Natural killer cell treated with Interleukin-12 subunit alpha and Interleukin-12 subunit beta and Interleukin-15 and Interleukin-18, amount 100 ng/mL, for 72 hours (primary cell): ENCODE data around the gene CDCA4. TPM values are rescaled to one million over a fixed set of nuclear protein-coding genes. Genes with fewer than 3 reads are reported as not detected.

Source experiments
- ATAC-seq, 2 donors: fragments of 150-1000 bp; cut with Tn5 transposase in 1 of 2; sonication (Bioruptor Pico), chemical (Tn5 transposase) in 1 of 2; 2 replicates each; pipeline ENCODE4 v1.10.0; 2021
- DNase-seq: peaks from one replicate; pipeline ENCODE4 v3.0.0; 2022; ENCODE audit warnings: low spot score
- H3K27ac Mint-ChIP-seq, 2 donors: 1 replicate in 1 of 2; 2 replicates in 1 of 2; pipeline ENCODE4 v1.8.0; 2022; ENCODE audit warnings: mixed read lengths in 2 of 2, mild to moderate bottlenecking in 1 of 2, moderate library complexity in 1 of 2
- H3K27me3 Mint-ChIP-seq, 2 donors: 1 replicate in 1 of 2; 2 replicates in 1 of 2; pipeline ENCODE4 v1.8.0; 2022; ENCODE audit warnings: mixed read lengths in 2 of 2
- H3K36me3 Mint-ChIP-seq: one replicate; pipeline ENCODE4 v1.8.0; 2022; ENCODE audit warnings: mixed read lengths
- H3K4me1 Mint-ChIP-seq, 2 donors: 1 replicate in 1 of 2; 2 replicates in 1 of 2; pipeline ENCODE4 v1.8.0; 2022; ENCODE audit warnings: low read depth in 2 of 2, mixed read lengths in 2 of 2, mild to moderate bottlenecking in 1 of 2
- H3K4me3 Mint-ChIP-seq: one replicate; pipeline ENCODE4 v1.8.0; 2022; ENCODE audit warnings: mixed read lengths
- H3K9me3 Mint-ChIP-seq: 2 replicates; pipeline ENCODE4 v1.8.0; 2022; ENCODE audit warnings: mixed read lengths
- total RNA-seq, 2 donors: library from RNA; stranded (reverse); gene quantifications; one replicate each; pipeline ENCODE4 v1.2.3, GENCODE V29; 2022

Gene CDCA4
- total RNA-seq, 2 donors from 2014 or later = 39.9 to 71.5 TPM

DNA sequence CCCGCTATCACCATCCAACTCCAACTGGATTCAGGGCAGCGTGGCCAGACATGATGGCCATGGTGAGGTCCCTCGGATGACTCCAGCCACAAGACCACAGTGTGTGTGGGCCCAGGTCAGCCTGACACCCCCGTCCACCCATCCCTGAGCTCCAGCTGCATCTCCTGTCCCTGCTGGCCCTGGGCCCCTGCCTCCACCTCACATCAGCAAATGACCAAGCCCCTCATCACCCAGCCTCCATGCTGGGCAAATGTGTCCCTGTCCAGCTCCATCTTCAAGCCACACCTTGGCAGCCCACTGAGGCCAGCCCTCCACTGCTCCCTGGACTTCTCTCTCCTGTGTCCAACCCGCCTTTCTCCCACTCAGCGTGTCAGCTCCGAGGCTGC, 41.2 kb upstream of the CDCA4 start:
- Mint-ChIP-seq H3K9me3 (no peaks in the 10 kb centered on the region), H3K36me3 (no peaks in the 10 kb centered on the region), H3K4me3 (peak overlapping the region; percentile 99), H3K27me3 (no peaks in the 10 kb centered on the region), H3K4me1 (peaks cover 40 to 45% of the 10 kb centered on the region in 2 donors), H3K27ac (peak overlapping the region; percentile 98)
- no peak for ATAC-seq
- DNase-seq = no peak

GRCh38 chr14:105061428-105062047, 40.7 kb upstream of the CDCA4 start:
- Mint-ChIP-seq H3K36me3 (no peaks in the 10 kb centered on the region), H3K9me3 (no peaks in the 10 kb centered on the region), H3K4me3 (peak overlapping the region; percentile 99), H3K27ac (peak overlapping the region; percentile 98), H3K27me3 (no peaks in the 10 kb centered on the region), H3K4me1 (peaks cover 40 to 46% of the 10 kb centered on the region in 2 donors)
- peak; percentile 87 for DNase-seq
- peak; percentile 39 to 66 for ATAC-seq

GRCh38 chr14:105060751-105061427, 40.0 kb upstream of the CDCA4 start:
- Mint-ChIP-seq H3K4me3 (peak overlapping the region; percentile 99), H3K36me3 (no peaks in the 10 kb centered on the region), H3K27me3 (no peaks in the 10 kb centered on the region), H3K9me3 (no peaks in the 10 kb centered on the region), H3K4me1 (peaks cover 40 to 43% of the 10 kb centered on the region in 2 donors), H3K27ac (peak overlapping the region; percentile 98)
- DNase-seq (no peak), ATAC-seq (no peak)

DNA sequence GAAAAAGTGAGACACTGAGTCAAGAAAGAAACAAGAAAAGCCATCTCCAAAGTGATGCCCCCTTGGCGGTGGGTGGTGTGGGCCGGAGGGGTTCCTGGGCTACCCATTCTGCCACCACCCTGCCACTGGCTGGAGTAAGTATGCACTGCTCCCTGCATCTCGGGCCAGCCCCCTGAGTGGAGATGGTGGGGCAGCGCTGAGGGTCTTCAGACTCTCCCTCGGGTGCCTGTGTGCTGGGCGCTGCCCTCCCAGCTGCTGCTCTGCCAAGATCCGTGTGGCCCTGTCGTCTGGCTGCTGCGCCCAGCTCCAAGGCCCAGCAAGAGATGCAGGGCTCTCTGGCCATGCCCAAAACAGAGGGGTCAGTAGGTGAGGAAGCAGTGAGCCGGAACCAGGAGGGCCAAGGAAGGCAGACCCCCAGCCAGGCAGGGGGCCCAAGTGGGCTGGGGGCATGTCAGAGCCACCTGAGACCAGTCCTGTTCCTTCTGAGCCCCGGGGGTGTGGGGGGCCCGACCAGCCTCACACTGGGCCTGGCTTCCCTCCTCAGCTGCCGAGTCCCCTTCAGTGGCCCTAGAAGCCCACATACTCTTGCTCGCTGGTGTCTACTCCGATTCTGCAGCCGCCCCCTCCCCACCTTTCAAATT, 39.2 kb upstream of the CDCA4 start:
- peak overlapping the region; percentile 99 for H3K4me3 Mint-ChIP-seq
- H3K27me3 Mint-ChIP-seq = no peaks in the 10 kb centered on the region
- H3K4me1 Mint-ChIP-seq = peaks cover 40% of the 10 kb centered on the region in 2 donors
- DNase-seq (no peak), ATAC-seq (no peak)
- no peaks in the 10 kb centered on the region for H3K9me3 Mint-ChIP-seq
- no peaks in the 10 kb centered on the region for H3K36me3 Mint-ChIP-seq
- H3K27ac Mint-ChIP-seq = peak overlapping the region; percentile 91 to 98

DNA sequence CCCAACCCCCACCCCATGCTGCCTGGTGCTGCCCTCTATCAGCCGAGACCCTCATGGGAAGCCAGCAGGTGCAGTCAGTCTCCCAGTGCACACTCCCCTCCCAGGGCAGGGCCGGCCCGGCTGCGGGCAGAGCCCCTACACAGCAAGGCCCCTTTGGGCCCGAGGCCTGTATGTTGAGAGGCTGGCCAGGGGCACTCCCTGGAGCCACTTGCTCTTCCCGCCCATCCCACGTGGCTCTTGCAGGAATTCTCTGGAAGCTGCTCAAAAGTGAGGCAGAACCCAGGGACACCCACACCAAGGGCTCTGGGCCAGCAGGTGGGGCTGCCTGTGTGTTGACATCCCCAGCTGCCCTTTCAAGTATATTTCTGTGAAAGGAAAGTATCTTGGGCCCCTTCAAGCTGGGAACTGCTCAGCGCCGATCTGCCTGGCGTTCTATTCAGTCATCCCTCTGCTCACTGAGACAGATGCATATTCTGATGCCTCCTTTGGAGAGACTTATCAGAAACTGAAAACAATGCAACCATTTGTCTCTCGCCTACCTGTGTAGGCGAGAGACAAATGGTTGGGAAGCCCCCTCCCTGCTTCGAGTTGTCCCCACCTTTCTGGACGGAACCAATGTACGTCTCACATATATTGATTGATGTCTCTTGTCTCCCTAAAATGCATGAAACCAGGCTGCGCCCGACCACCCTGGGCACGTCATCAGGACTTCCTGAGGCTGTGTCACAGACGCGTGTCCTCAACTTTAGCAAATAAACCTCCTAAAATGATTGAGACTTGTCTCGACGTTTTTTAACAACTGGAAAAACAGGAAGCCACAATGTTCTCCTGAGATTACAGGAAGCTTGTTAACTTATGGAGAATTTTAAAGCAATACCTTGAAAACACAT, 38.4 kb upstream of the CDCA4 start:
- ATAC-seq = no peak

GRCh38 chr14:105058521-105059034, 37.7 kb upstream of the CDCA4 start:
- Mint-ChIP-seq H3K27me3 (no peaks in the 10 kb centered on the region), H3K36me3 (peaks cover 2% of the 10 kb centered on the region), H3K9me3 (no peaks in the 10 kb centered on the region), H3K4me1 (peaks cover 29 to 32% of the 10 kb centered on the region in 2 donors), H3K27ac (peak overlapping the region in 1 of 2 donors; percentile 98), H3K4me3 (peak overlapping the region; percentile 25)
- ATAC-seq = no peak
- no peak for DNase-seq

More for the DNA sequence above, 38.4 kb upstream of the CDCA4 start:
- Mint-ChIP-seq H3K36me3 (no peaks in the 10 kb centered on the region), H3K4me3 (peak overlapping the region; percentile 99), H3K27me3 (no peaks in the 10 kb centered on the region), H3K9me3 (no peaks in the 10 kb centered on the region), H3K27ac (peak overlapping the region; percentile 91 to 98), H3K4me1 (peaks cover 34 to 36% of the 10 kb centered on the region in 2 donors)
- no peak for DNase-seq

- Mint-ChIP-seq H3K27me3 (no peaks in the 10 kb centered on the region), H3K27ac (no peak overlapping the region), H3K4me1 (peaks cover 22 to 27% of the 10 kb centered on the region in 2 donors), H3K9me3 (no peaks in the 10 kb centered on the region), H3K4me3 (no peak overlapping the region), H3K36me3 (peaks cover 10% of the 10 kb centered on the region)
- ATAC-seq = no peak
- DNase-seq = no peak
Measured at GRCh38 chr14:105056303-105056831, 35.5 kb upstream of the CDCA4 start.

- peaks cover 26 to 31% of the 10 kb centered on the region in 2 donors for H3K4me1 Mint-ChIP-seq
- ATAC-seq (no peak), DNase-seq (no peak)
- no peak overlapping the region for H3K27ac Mint-ChIP-seq
- no peak overlapping the region for H3K4me3 Mint-ChIP-seq
- H3K36me3 Mint-ChIP-seq = peaks cover 14% of the 10 kb centered on the region
- no peaks in the 10 kb centered on the region for H3K9me3 Mint-ChIP-seq
- no peaks in the 10 kb centered on the region for H3K27me3 Mint-ChIP-seq
Measured at GRCh38 chr14:105055736-105056302, 34.9 kb upstream of the CDCA4 start.

DNA sequence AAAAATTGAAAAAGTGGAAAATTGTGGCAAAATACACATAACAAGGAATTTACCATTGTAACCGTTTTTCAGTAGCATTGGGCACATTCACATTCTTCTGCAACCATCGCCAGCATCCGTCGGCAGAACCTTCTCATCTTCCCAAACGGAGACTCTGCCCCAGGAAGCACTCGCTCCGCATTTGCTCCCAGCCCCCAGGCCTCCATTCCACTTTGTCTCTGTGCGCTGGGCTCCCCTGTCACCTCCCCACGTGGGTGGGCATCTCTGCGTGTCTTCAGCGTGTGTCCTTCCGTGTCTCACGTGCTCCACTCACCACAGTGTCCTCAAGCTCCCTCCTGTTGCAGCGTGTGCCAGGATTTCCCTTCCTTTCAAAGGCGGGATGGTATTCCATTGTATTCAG, 34.5 kb upstream of the CDCA4 start:
- Mint-ChIP-seq H3K27me3 (no peaks in the 10 kb centered on the region), H3K4me1 (peaks cover 21 to 27% of the 10 kb centered on the region in 2 donors), H3K4me3 (no peak overlapping the region), H3K36me3 (peaks cover 14% of the 10 kb centered on the region), H3K27ac (no peak overlapping the region), H3K9me3 (no peaks in the 10 kb centered on the region)
- DNase-seq (no peak), ATAC-seq (no peak)

DNA sequence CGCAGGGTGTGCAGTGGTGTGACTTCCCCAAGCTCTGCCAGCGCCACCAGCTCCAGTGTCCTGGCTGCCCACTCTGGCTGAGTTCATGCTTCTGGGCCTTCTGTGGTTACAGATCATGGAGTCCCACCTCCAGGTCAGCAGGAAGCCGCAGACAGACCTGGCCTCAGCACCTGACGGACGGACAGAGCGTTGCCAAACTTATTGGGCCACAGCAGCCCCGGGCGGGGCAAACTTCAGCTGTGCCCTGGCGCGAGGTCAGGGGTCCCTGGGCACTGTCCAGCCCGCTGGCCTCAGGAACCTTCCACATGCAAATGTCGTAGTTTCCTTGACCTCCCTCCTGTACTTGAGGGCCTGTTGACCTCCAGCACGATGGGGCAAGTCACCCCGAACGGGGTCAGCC, 33.1 kb upstream of the CDCA4 start:
- peaks cover 14% of the 10 kb centered on the region for H3K36me3 Mint-ChIP-seq
- H3K9me3 Mint-ChIP-seq = no peaks in the 10 kb centered on the region
- H3K4me3 Mint-ChIP-seq = no peak overlapping the region
- H3K27ac Mint-ChIP-seq = no peak overlapping the region
- peaks cover 10 to 16% of the 10 kb centered on the region in 2 donors for H3K4me1 Mint-ChIP-seq
- DNase-seq = no peak
- no peak for ATAC-seq
- H3K27me3 Mint-ChIP-seq = no peaks in the 10 kb centered on the region

DNA sequence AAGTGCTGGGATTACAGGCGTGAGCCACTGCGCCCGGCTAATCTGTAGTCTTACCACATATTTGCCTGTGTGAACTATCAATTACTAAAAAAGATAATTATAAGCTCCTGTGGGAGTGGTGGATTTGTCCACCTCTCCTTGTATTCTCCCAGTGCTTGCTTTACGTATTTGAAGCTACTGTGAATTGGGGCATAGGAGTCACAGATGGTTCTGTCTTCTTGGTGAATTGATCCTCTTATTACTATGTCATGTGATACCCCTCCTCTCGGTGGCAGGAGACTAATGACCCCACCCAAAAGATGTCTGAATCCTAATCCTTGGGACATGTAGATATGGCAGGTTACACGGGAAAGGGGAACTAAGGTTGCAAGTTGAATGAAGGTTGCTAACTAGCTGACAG, 32.5 kb upstream of the CDCA4 start:
- ATAC-seq (no peak), DNase-seq (no peak)
- Mint-ChIP-seq H3K36me3 (peaks cover 14% of the 10 kb centered on the region), H3K9me3 (no peaks in the 10 kb centered on the region), H3K27me3 (no peaks in the 10 kb centered on the region), H3K4me1 (peaks cover 10 to 16% of the 10 kb centered on the region in 2 donors), H3K27ac (no peak overlapping the region), H3K4me3 (no peak overlapping the region)

- DNase-seq (no peak), ATAC-seq (no peak)
- no peaks in the 10 kb centered on the region for H3K9me3 Mint-ChIP-seq
- peaks cover 14% of the 10 kb centered on the region for H3K36me3 Mint-ChIP-seq
- H3K27me3 Mint-ChIP-seq = no peaks in the 10 kb centered on the region
- peak overlapping the region in 1 of 2 donors; percentile 63 for H3K27ac Mint-ChIP-seq
- peaks cover 10 to 16% of the 10 kb centered on the region in 2 donors for H3K4me1 Mint-ChIP-seq
- no peak overlapping the region for H3K4me3 Mint-ChIP-seq
Measured at GRCh38 chr14:105052110-105052458, 31.2 kb upstream of the CDCA4 start.
